WERI-Rb-1 (cell line): ENCODE measurements around the gene AP3B1.

Source experiments
- DNase-seq: peaks from one replicate; pipeline ENCODE4 v3.0.0-alpha.2; 2020
- H3K27ac ChIP-seq: fragments of 250-450 bp; sonication (Bioruptor Pico); 2 replicates; pipeline ENCODE4 v1.5.1; 2020; ENCODE audit warnings: mild to moderate bottlenecking, moderate library complexity
- H3K27me3 ChIP-seq: fragments of 250-450 bp; sonication (Bioruptor Pico); 2 replicates; pipeline ENCODE4 v1.5.1; 2021; ENCODE audit warnings: mild to moderate bottlenecking, low read depth, moderate library complexity; ENCODE audit not compliant: insufficient read depth, severe bottlenecking
- H3K36me3 ChIP-seq: fragments of 250-450 bp; sonication (Bioruptor Pico); 2 replicates; pipeline ENCODE4 v1.5.1; 2020; ENCODE audit warnings: mild to moderate bottlenecking, moderate library complexity
- H3K4me3 ChIP-seq: 2 replicates; pipeline ENCODE4 v1.5.1; 2011; ENCODE audit warnings: low read depth, mild to moderate bottlenecking, control low read depth, low read length
- H3K9me3 ChIP-seq: fragments of 250-450 bp; sonication (Bioruptor Pico); 2 replicates; pipeline ENCODE4 v1.5.1; 2021; ENCODE audit warnings: mild to moderate bottlenecking, moderate library complexity; ENCODE audit not compliant: severe bottlenecking
- CTCF ChIP-seq: IDR thresholded peaks from 2 replicates; pipeline ENCODE4 v1.5.1; 2011; ENCODE audit warnings: low read depth, mild to moderate bottlenecking, control low read depth, inconsistent platforms, low read length

Gene AP3B1

GRCh38 chr5:78116167-78116566, 178.3 kb downstream of the AP3B1 start:
- H3K4me3 ChIP-seq: no peak overlapping the region
- no peak for TF ChIP-seq CTCF
- no peaks in the 10 kb centered on the region for H3K9me3 ChIP-seq
- no peak overlapping the region for H3K27ac ChIP-seq
- peaks cover 20% of the 10 kb centered on the region for H3K36me3 ChIP-seq
- no peak for DNase-seq
- H3K27me3 ChIP-seq: no peaks in the 10 kb centered on the region

GRCh38 chr5:78113689-78114264, 180.7 kb downstream of the AP3B1 start:
- H3K27ac ChIP-seq: no peak overlapping the region
- TF ChIP-seq CTCF: no peak
- H3K27me3 ChIP-seq: no peaks in the 10 kb centered on the region
- H3K9me3 ChIP-seq: no peaks in the 10 kb centered on the region
- peaks cover 25% of the 10 kb centered on the region for H3K36me3 ChIP-seq
- DNase-seq: no peak
- H3K4me3 ChIP-seq: no peak overlapping the region

GRCh38 chr5:78112931-78113330, 181.6 kb downstream of the AP3B1 start:
- no peak overlapping the region for H3K27ac ChIP-seq
- no peak overlapping the region for H3K4me3 ChIP-seq
- no peak for TF ChIP-seq CTCF
- peaks cover 23% of the 10 kb centered on the region for H3K36me3 ChIP-seq
- H3K27me3 ChIP-seq: no peaks in the 10 kb centered on the region
- H3K9me3 ChIP-seq: no peaks in the 10 kb centered on the region
- DNase-seq: no peak

- no peak overlapping the region for H3K27ac ChIP-seq
- DNase-seq: no peak
- no peaks in the 10 kb centered on the region for H3K9me3 ChIP-seq
- H3K36me3 ChIP-seq: peaks cover 24% of the 10 kb centered on the region
- no peak for TF ChIP-seq CTCF
- no peak overlapping the region for H3K4me3 ChIP-seq
- no peaks in the 10 kb centered on the region for H3K27me3 ChIP-seq
Measured at GRCh38 chr5:78109891-78110324, 184.6 kb downstream of the AP3B1 start.

- no peaks in the 10 kb centered on the region for H3K27me3 ChIP-seq
- TF ChIP-seq CTCF: no peak
- no peaks in the 10 kb centered on the region for H3K9me3 ChIP-seq
- no peak overlapping the region for H3K27ac ChIP-seq
- H3K36me3 ChIP-seq: peaks cover 21% of the 10 kb centered on the region
- no peak overlapping the region for H3K4me3 ChIP-seq
- no peak for DNase-seq
Measured at GRCh38 chr5:78108564-78108963, 185.9 kb downstream of the AP3B1 start.
